HG03025 (cell line): ENCODE measurements around the gene SRPK2.
A peak's percentile ranks its signal among the peaks of the same experiment; 100 is the strongest.

Source experiments
- ATAC-seq: cut with Tn5 transposase; IDR thresholded peaks from one replicate; pipeline ENCODE4 v1.9.1; 2021; ENCODE audit warnings: mild to moderate bottlenecking, moderate library complexity; ENCODE audit not compliant: unreplicated experiment, low FRiP score

Gene SRPK2

DNA sequence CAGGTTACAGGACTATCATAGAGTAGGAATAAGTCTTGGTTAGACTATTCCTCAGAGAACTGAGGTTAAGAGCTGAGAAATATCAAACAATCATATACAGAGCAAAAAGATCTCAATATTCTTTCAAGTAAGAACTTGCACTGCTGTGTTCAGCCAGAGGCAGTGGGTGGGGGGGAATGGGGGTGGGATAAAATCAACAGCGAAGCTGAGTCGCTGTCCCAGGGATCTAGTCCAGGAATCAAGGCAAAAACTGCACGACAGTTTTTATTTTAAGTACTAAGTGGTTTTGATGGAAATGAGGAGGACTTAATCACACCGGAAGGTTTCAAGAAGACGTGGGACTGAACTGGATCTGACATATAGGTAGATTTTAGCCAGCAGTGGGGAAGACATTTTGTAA is 159.1 kb downstream of the SRPK2 start:
- ATAC-seq, result no peak

DNA sequence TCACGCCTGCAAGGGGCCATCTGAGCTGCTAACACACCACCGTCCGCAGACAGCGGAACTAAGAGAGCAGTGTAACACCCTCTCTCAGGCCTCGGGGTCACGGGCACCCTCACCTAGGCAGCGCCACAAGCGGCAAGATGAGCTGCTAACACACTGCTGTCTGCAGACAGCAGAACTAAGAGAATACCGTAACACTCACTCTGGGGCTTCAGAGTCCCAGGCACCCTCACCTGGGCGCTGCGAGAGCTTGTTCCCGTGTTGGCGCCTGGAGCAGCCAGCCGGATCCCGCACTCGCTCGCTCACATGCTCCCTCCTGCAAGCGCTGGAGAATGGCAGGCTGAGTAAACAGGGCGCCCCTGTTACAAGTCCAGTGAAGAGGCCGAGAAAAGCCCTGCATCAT is 160.2 kb downstream of the SRPK2 start:
- no peak for ATAC-seq

DNA sequence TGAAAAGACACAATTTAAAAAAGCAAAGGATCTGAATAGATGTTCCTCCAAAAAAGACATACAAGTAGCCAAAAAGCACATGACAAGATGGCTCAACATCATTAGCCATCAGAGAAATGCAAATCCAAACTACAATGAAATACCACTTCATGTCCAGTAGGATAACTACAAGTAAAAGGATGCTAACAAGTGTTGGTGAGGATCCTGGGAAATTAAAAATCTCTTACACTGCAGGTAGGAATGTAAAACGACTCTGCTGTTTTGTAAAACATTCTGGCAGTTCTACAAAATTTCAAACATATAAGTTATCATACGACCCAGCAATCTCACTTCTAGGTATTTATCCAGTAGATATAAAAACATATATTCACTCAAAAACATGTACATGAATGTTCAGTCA is 161.3 kb downstream of the SRPK2 start:
- no peak for ATAC-seq

GRCh38 chr7:105224884-105225651 is 163.7 kb downstream of the SRPK2 start:
- peak; percentile 68 for ATAC-seq

- no peak for ATAC-seq
Measured at GRCh38 chr7:105222953-105223352, 165.8 kb downstream of the SRPK2 start.

- ATAC-seq, result no peak
Measured at GRCh38 chr7:105219771-105220160, 169.0 kb downstream of the SRPK2 start.

GRCh38 chr7:105218939-105219770 is 169.6 kb downstream of the SRPK2 start:
- ATAC-seq, result no peak

DNA sequence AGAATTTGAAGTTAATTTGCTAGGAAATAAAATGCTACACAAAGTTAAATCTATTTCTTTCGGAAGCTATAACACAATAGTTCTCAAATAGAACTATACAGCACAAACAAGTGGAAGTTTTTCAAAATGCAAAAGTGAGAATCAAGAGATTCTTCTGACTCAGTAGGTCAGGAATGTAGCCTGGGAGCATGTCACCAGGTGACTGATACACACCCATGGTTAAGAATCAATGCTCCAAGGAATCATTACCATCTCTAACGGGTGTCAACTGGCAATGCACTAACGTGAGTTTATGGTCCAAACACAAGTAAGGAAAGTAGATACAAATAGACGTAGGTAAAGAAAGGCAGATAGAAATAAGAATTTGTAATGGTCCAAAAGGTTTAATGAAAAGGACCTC is 170.5 kb downstream of the SRPK2 start:
- ATAC-seq, result no peak

DNA sequence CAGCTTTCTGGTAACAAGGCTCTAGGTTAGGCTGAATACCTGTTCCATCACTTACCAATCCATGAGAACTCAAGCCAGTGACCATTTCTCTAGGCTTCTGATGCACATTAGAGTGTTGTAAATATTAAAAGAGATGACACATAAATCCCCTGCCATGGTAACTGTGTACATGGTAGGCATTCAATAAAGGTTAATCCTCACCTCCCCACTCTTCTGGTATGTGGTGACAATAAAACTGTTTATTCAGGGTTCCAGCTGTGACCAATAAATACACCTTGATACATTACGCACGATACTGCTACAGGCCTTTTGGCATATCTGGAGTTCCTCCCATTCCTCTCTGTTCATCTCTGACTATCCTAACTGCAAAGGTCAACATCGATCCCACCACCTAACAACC is 171.9 kb downstream of the SRPK2 start:
- no peak for ATAC-seq

- ATAC-seq, result no peak
Measured at GRCh38 chr7:105215821-105216220, 172.9 kb downstream of the SRPK2 start.

GRCh38 chr7:105215182-105215581 is 173.5 kb downstream of the SRPK2 start:
- ATAC-seq, result no peak

DNA sequence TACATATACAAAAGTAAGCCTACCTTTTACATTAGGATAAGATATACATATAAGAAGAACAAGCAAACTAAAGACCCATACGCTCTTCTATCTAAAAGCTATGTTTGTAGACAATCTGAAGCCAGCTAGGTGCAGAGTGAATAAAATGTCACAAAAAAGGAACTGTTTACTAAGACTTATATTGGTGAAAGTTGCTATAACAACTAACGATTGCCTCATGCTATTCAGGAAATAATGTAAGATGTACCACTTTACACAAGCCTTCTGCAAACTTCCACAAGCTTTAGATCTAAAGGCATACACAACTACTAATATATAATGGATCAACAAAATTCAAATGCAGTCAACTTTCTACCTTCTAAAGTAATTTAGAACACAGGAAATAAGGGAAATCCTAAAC is 175.1 kb downstream of the SRPK2 start:
- no peak for ATAC-seq

DNA sequence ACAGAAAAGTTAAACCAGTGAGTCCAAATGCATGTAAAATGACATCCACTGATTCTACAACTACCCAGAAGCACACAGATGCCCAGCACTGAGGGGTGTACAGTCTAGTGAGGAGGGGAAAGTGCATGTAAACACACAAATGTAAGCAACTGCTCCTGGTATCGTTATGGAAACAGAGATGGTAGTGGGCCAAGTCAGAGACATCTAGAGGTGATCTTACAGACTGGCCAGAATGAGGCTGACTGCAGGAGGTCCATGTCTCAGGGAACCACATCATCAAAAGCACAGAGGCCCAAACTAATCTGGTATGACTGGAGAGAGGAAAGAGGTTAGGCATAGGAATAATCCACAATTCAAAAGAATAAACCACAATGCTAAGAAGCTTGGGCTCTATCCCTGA is 176.5 kb downstream of the SRPK2 start:
- ATAC-seq, result no peak

DNA sequence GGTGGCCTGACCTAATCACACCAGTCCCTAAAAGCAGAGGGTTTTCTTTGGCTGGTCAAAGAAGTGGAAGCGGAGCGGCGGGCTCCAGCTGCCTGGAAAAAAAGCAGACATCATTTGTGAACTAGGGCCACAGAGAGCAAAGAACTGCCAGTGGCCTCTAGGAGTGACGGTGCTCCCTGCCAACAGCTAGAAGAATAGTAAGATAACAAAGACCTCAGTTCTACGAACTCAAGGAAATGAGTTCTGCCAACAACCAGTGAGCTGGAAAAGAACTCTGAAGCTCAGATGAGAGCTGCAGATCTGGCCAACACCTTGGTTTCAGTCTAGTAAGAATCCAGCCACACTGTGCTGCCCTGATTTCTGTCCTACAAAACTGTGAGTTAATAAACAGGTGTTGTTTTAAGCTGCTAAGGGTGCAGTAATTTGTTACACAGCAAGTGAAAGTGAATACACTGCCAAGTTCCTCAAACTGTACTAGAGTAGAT is 178.0 kb downstream of the SRPK2 start:
- ATAC-seq, result peak; percentile 76

- ATAC-seq, result no peak
Measured at GRCh38 chr7:105209870-105210269, 178.9 kb downstream of the SRPK2 start.

GRCh38 chr7:105209433-105209832 is 179.3 kb downstream of the SRPK2 start:
- ATAC-seq, result no peak

GRCh38 chr7:105206985-105207384 is 181.7 kb downstream of the SRPK2 start:
- no peak for ATAC-seq

- no peak for ATAC-seq
Measured at GRCh38 chr7:105205592-105206237, 183.0 kb downstream of the SRPK2 start.

DNA sequence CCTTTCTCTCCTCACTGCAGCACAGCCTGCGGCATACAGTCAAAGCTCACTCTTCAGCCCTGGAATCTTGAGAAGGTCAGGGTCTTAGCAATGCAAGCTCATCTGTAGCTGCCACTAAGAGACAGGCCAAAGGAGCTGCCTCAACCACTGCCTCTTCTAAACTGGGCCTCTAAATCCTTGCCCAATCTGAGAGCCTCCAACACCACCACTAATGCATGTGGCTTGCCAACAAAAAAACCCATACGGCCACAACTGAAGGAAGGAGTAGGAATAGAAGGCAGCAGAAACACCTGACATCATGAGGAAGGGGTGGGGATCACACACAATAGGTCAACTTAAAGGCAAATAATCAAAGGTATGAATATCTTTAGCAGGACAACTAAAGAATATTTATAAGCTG is 183.8 kb downstream of the SRPK2 start:
- no peak for ATAC-seq

DNA sequence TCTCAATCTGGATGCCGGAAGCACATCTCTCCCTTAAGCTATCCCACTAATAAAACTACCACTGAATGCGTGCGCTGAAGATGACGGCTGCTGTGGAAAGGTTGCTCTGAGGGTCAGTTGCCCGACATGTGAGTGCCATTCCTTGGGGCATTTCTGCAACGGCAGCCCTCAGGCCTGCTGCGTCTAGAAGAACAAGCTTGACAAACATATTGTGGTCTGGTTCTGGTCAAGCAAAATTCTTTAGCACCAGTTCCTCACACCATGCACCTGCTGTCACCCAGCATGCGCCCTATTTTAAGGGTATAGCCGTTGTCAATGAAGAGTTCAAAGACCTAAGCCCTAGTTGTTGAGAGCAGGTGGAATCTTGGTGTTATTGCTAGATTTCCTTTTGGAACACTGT is 184.2 kb downstream of the SRPK2 start:
- ATAC-seq, result no peak

GRCh38 chr7:105202616-105203015 is 186.1 kb downstream of the SRPK2 start:
- ATAC-seq, result no peak
